ENCODE data around the gene SORCS2. TPM values are rescaled to one million over a fixed set of nuclear protein-coding genes. Genes with fewer than 3 reads are reported as not detected.

SORCS2 gene
- total and polyA plus RNA-seq, 2 of the 4 experiments (the other 2 are of a cell fraction), result 0.36 to 0.62 TPM

DNA sequence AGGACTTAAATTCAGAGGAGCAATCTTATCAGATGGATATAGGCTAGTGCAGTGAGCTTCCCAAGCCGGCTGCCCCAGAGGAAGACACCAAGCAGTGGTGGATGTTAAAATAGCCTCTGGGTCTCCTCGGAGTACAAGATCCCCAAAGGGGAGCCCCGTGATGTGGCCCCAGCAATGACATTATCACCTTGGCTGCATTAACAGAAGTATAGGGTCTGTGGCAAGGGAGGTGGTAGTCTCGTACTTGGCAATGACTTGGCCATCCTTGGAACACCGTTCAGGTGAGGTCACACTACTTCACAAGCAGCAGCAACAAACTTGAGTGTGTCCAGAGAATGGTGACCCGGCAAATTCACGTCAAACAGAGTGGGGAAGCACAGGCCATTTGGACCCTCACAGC lies 174.6 kb downstream of the SORCS2 start:
- CTCF ChIA-PET, result no interaction called here

More for the DNA sequence above, 174.6 kb downstream of the SORCS2 start:
- no peak overlapping the region for H3K56ac ChIP-seq (ENCODE audit: extremely low read depth, insufficient read depth, low read length)
- H4K8ac ChIP-seq (ENCODE audit: low read depth in 2 of 2, low read length in 2 of 2), result no peak overlapping the region
- no peaks in the 10 kb centered on the region for H4K20me1 ChIP-seq (ENCODE audit: insufficient read depth, low read length)
- intact Hi-C loops (cut with micrococcal nuclease), result no loop called here
- H4K5ac ChIP-seq (ENCODE audit: low read depth, low read length), result no peak overlapping the region
- POLR2A ChIA-PET (ENCODE audit: unreplicated experiment), result no interaction called here
- H2BK20ac ChIP-seq (ENCODE audit: low read depth, low read length), result no peak overlapping the region
- H2BK120ac ChIP-seq (ENCODE audit: low read depth, low read length), result no peak overlapping the region
- H2BK15ac ChIP-seq (ENCODE audit: low read depth, low read length), result no peak overlapping the region
- H3K4me3 ChIP-seq (ENCODE audit: insufficient read depth, low read depth, low read length), result no peak overlapping the region
- WGBS, 2 experiments (ENCODE audit: extremely low coverage in 2 of 2, insufficient read length in 1 of 2), result 60% methylated on average over 4 of the region's 7 CpGs; no CpG with 5 or more reads in 1 of the 2 experiments
- H2AK9ac ChIP-seq (replicated peaks; ENCODE audit: low read depth, low read length, poor library complexity), result peak overlapping the region; percentile 10
- H2AK5ac ChIP-seq (ENCODE audit: low read depth, low read length), result no peak overlapping the region
- H3K9ac ChIP-seq (ENCODE audit: low read depth, low read length), result no peak overlapping the region
- dilution Hi-C loops (cut with HindIII; ENCODE audit: low sequenced_read_pairs, unreplicated experiment), result no loop called here
- no peak overlapping the region for H2BK5ac ChIP-seq (ENCODE audit: low read depth, low read length, poor library complexity, severe bottlenecking)
- no peaks in the 10 kb centered on the region for H3K36me3 ChIP-seq (ENCODE audit: control insufficient read depth, insufficient read depth, low read length)
- H3K23ac ChIP-seq (ENCODE audit: low read depth, low read length), result no peak overlapping the region
- no peak overlapping the region for H4K91ac ChIP-seq (ENCODE audit: insufficient read depth, low read depth, low read length)
- no peak overlapping the region for H3K4me2 ChIP-seq (ENCODE audit: low read depth, low read length)
- H3K18ac ChIP-seq (ENCODE audit: low read depth, low read length), result no peak overlapping the region
- H2AFZ ChIP-seq (replicated peaks; ENCODE audit: low read length, poor library complexity), result no peak overlapping the region
- no peaks in the 10 kb centered on the region for H3K4me1 ChIP-seq (ENCODE audit: control insufficient read depth, insufficient read depth, low read length)
- H3K79me1 ChIP-seq (ENCODE audit: low read depth in 1 of 2, low read length in 2 of 2), result no peaks in the 10 kb centered on the region
- BruUV-seq (replicated peaks), result no TSS peak
- TF ChIP-seq MAZ (IDR thresholded peaks at IDR 0.05; ENCODE audit: borderline replicate concordance, low read depth, low read length), result no peak
- no peak for TF ChIP-seq POLR2A (IDR thresholded peaks at IDR 0.05; ENCODE audit: low read depth, low read length)
- no peak for TF ChIP-seq RFX5 (IDR thresholded peaks at IDR 0.05; ENCODE audit: low read depth, low read length)
- TF ChIP-seq CEBPB (IDR thresholded peaks at IDR 0.05; ENCODE audit: low read depth, low read length), result no peak
- TF ChIP-seq MAFK (IDR thresholded peaks at IDR 0.05; ENCODE audit: low read depth, low read length), result no peak
- TF ChIP-seq SMC3 (IDR thresholded peaks at IDR 0.05; ENCODE audit: low read depth, low read length), result no peak
- TF ChIP-seq, protein P1, sequence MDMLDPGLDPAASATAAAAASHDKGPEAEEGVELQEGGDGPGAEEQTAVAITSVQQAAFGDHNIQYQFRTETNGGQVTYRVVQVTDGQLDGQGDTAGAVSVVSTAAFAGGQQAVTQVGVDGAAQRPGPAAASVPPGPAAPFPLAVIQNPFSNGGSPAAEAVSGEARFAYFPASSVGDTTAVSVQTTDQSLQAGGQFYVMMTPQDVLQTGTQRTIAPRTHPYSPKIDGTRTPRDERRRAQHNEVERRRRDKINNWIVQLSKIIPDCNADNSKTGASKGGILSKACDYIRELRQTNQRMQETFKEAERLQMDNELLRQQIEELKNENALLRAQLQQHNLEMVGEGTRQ (IDR thresholded peaks at IDR 0.05; ENCODE audit: low read depth, low read length), result no peak
- TF ChIP-seq FOS (IDR thresholded peaks at IDR 0.05; ENCODE audit: low read depth, low read length), result no peak
- DNase-seq (no peak), ATAC-seq (ENCODE audit: low read depth) (no peak)
- H3K14ac ChIP-seq (replicated peaks; ENCODE audit: low read depth, low read length), result no peak overlapping the region
- in situ Hi-C loops (cut with MboI; ENCODE audit: low sequenced_read_pairs), result no loop called here
- no peaks in the 10 kb centered on the region for H3K9me3 ChIP-seq (ENCODE audit: control insufficient read depth, insufficient read depth, low read length)
- H3K27me3 ChIP-seq (ENCODE audit: control insufficient read depth, insufficient read depth, low read length), result peaks cover 57% of the 10 kb centered on the region
- H3K9me1 ChIP-seq (ENCODE audit: insufficient read depth, low read length), result no peaks in the 10 kb centered on the region
- no peak overlapping the region for H3K27ac ChIP-seq (ENCODE audit: insufficient read depth, low read length)
- H3K4ac ChIP-seq (ENCODE audit: low read depth, low read length), result no peak overlapping the region
